CD4-positive, alpha-beta T cell treated with Interferon alpha-2 for 1 hour (primary cell): Measurements from ENCODE around the gene DYRK1A.

Experiments
- DNase-seq, 2 donors: peaks; one replicate each; pipeline ENCODE4 v3.0.0-alpha.2; 2020 to 2022

The DYRK1A gene

DNA sequence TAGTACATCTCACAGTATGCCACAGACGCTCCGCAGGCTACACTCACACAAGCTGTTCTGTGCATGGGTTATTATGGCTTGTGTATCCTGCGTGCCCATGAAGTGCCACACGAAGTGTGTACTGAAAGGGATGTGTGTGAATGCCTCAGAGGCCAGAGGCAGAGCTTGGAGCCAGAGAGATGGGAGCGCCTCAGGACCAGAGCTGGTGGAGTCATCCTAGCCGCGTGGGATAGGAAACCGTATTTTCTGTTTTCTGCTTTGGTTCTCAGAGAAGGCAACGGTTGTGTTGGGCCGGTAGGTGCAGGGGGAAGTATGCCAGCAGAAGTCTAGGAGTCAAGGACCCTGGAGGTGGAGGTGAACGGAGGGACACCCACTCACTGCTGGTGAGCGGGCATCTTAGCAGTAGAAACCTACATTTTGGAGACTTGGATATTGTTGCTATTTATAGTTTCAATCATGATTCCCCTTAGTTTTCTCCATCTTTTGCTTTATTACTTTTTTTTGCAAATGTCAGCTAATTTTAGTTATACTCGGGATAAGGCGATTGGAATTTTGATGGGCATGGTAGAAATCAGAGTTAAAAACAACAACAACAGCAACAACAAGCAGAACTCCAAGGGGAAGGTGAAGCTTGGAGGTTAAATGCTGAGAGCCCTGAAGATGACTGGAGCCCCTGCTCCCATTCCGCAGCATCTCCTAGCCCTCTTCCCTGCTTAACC, 188.2 kb downstream of the DYRK1A start:
- no peak for DNase-seq

DNA sequence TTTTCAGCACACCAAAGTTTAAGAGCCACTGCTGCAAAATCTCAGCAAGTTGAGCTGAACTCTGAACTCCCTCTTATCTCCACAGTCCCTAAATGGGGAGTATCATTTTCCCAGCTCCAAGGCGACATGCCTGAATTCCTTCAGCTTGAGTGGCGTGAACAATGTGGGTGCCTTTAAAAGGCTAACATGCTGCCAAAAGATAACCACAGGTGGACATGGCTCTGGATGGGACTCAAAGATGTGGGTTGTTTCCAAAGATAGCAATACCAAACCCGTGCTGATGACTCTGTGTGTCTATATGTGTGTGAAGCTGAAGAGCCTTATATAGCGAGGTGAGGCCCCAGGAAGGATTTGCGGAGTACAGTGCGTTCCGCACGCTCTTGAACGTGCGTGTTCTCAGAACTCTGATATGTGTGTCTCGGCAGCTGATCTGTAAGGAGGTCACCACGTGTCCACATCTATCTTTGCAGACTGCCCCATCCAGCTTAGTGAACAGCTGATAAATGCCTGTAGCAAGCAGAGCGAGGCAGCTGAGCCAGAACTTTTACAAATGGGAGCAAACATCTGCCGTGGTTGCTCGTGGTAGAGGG, 189.2 kb downstream of the DYRK1A start:
- DNase-seq, result no peak

DNA sequence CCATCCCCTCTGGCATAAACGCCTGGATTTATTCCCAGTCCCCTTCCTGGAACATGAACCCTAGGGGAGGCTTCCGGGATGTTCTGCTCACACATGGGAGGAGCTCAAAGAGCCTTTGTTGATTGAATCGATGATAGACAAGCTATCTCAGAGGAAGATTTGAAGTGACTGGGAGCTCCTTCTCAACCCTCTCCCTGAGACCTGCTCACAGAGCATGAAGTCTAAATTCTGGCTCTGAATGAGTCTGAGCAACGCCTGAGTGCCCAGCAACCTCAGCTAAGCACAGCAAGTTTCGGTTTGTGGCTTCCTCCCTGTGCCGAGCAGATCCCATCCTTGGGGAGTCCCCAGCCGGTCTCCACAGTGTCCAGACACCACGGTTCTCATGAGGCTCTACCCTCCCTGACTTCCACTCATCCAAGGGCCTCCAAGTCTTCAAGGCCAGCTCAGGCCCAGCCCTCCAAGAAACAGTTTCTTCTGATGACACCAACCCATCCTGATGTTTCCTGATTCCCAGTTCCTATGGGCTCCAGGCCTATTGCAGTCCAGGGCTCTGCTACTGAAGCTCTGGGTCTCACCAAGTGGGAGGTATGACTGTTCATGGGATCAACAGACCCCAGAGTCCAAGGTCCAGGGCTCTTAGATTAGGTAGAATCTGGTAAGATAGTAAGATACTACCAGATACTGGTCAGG, 190.8 kb downstream of the DYRK1A start:
- no peak for DNase-seq

DNA sequence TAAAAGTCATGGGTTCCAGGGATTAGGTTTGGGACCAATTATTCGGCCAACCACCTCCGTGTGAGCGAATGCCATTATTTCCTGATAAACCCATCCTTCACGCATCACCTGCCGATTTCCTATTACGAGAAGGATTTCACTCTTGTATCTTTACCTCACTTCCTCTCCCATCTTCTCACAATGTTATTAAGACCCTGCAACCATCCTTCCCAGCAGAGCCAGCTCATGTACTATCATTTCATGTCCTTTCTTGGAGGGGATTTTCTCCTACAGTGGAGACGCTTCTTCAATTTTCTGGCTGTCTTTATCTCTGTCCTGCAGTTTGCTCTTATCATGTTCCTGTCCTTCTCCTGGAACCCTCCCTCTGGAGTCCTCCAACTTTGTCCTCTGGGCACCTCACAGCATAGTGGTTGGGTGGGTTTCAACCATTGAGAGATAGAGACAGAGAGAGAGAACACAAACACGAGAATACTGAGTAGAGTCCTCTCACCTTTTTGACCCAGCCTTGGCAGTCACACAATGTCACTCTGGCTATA, 192.2 kb downstream of the DYRK1A start:
- no peak for DNase-seq

DNA sequence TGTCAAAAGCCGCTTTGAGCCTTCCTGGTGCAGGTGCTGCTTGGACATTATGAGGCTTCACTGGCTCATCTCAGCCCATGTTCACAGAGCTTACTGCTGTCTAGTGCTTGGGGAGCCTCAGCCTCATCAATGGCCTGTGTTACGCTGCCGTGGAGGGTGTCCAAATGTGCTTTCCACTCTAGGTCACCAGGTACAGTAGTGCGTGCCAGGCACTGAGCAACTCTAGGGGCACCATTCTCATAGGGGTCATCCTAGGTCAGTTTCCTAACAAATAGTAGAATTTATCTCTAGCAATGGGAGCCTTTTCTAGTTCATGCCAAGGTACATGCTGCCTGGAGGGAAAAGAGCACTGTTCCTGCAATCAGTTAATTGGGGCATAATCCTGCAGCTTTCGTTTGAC, 193.8 kb downstream of the DYRK1A start:
- no peak for DNase-seq

DNA sequence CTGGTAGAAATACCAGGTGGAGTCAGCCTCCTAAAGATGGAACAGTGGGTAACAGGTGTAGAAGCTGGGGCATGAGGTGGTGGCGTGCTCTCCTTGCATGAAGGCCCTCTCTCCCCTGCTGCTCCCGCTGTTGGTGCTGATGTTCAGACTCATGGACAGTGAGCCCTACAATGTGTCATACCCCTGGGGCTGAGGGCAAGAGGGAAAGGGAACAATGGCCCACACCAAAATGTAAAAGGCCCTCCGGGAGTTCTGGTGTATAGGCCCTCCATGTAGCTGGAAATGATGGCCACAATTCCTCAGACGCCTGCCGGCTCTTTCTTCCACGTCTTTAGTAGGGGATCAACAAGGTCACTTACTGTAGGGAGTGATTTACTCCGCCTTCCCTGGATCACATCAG, 194.9 kb downstream of the DYRK1A start:
- no peak for DNase-seq

DNA sequence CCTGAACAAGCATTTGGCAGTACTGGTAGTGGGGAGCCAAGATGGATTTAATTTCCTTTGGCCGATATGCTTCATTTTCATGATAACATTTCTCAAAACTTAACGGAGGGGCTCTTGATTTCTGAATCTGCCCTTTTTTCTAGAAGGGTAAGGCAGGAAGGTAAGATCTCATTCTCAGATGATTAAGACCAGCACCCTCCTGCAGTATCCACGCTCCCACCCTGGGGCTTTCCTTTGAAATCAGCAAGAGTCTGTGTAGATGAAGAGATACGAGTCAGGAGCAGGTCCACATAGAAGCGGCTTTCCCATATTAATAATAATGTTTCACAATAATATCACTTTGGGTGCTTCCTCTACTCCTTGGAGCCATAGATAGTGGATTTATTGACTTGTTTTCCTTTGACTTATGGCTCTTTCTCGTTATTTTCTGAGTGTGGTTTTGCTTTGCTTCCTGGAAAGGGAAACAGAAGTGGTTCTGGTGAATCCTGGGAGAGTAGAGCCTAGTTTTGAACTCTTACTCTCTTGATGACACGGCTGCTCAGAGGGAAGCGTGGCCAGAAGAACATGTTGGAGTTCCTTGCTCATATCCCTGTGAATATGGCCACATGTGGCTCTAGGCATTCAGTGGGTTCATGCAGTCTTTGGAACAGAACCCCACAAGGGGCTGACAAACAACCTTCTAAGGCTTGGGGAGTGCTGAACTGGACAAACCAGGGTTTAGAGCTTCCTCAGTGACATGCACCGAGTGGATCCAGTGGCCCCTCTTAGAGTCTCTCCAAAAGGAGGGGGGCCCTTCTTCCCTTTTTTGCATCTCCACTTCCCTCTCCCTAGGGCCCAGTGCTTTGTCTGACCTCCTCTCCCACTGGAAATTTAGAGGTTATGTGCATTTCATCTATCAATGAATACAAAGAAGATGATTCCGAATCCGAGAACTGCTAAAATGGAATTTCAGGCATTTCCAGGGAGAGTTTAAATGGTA, 195.7 kb downstream of the DYRK1A start:
- no peak for DNase-seq

DNA sequence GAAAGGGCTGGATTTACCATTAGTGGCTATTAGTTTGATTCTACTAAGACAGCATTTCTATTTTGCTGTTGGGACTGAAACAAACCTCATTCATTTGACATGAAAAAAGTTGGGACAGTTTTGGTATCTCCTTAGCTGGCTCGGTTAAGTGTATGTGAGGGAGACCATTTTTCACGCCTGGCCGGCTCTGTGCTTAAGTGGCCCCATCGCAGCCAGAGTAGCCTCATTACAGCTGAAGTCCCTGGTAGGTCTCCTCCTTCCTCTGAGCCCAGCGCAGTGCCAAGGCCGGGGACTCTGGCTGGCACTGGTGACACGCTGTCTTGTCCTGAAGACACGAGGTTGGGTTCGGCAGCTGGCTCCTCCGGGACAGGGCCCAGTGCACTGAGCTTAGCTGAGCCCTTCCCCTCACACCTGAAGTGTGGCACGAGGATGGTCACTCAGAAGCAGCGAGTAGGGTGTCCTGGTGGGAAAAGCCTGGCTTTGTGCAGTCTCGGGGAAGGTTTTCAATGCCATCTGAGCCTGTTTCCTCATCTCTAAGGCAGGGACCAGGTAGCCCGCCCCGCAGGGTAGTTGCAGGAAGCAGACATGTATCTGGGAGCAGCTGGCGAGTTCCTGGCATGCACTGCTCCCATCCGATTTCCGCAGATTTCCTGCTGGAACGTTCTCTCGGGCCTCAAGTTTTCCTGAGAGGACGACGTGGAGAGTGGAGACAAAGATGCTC, 196.5 kb downstream of the DYRK1A start:
- no peak for DNase-seq

DNA sequence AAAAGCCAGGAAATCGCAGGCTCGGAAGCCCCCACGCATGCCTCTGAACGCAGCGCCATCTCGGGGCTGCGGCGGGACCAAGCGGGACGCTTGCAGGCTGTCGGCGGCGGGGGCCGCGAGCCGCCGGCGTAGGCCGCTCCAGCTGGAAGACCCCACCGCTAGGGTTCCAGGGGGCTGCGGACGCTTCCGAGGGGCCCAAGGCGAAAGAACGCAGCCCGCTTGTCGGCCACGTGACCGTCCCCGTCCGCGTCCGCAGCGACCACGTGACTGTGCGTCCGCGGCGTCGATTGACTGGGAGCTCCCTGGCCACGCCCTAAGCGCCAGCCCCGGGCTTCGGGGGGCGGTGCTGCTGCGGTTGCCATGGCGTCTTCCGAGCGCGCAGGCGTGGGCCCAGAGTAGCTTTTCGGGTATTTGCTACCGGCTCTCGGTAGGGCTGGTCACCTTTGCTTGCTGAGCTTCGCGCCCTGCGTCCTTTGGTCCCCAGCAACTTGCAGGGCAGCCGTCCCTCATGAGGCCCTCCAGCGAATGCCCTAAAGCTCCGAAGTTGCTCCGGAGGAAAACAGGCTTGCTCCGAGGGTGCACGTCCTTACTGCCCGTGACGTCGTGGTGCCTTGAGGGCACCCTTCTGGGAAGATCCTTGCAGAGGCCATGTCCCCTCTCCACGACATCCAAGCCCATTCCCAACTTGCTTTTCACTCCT, 197.2 kb downstream of the DYRK1A start:
- DNase-seq, result peak; percentile 91 to 92

DNA sequence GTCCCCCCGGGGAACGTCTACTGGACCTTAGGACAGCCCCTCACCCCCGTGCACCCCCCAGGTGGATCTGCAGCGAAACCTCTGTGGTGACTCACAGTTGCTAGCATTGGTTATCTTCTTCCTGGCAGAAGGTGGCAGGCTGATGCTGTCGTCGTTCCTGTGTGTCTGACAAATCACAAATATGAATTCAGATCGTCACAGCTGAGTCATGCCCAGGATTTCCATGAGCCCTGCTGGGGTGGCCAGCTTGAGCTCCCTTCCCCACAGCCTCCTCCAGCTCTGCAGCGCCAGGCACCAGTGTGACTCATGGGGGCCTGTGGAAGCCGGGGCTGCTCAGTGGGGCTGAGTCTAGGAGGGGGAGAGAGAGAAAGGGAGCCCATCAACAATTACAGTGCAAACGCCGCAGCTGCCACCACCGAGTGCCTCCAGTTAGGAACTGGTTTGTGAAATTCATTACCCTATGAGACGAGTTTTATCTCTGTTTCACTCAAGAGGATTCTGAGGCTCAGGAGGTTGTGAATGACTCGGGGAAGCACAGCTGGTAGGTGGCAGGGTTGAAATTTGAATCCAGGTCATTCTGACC, 197.9 kb downstream of the DYRK1A start:
- peak; percentile 89 for DNase-seq

DNA sequence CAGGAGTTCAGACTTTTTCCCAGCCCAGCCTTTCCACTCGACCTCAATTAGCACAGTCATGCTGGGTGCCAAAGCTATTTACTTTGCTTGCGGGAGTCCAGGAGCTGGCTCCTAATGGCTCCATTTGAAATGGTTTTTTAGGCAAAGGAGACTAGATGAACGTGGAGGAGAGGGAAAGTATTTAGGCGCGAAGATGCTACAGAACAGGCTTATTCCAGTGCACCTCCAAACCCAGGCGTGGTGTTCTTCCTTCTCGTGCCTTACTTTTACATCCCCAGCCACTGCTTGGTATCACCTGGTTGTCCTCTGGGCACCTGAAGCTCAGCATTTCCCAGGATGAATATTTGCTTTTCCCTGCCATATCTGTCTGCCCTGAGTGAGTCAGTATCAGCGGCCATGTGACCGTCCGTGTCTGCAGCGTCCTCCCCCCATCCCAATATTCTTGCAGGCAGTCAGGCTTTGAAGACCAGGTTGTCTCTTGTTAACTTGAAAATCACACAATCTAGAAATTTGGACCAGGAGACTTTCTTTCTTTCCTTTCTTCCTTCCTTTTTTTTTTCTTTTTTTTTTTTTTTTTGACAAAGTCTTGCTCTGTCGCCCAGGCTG, 198.5 kb downstream of the DYRK1A start:
- no peak for DNase-seq

DNA sequence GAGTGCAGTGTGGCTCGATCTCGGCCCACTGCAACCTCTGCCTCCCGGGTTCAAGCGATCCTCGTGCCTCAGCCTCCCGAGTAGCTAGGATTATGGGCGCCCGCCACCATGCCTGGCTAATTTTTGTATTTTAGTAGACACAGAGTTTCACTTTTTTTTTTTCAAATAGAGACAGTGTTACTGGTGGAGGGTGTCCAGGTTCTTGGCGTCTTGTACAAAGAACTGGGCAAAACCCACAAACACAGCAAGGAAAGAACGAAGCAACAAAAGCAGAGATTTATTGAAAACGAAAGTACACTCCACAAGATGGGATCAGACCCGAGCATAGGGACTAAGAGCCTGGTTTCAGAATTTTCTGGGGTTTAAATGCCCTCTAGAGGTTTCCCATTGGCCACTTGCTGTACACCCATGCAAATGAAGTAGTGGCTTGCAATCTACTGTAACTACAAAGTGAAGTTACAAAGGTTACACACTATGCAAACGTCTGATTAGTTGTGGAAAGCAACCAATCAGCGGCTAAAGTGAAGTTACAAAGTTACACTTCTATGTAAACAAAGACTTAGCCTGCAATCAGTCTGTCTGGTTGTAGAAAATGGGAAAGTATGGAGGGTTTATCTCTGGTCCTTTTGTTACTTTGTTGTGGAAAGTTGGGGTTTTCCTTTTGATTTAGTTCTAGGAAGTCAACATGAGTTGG, 199.1 kb downstream of the DYRK1A start:
- DNase-seq, result no peak

DNA sequence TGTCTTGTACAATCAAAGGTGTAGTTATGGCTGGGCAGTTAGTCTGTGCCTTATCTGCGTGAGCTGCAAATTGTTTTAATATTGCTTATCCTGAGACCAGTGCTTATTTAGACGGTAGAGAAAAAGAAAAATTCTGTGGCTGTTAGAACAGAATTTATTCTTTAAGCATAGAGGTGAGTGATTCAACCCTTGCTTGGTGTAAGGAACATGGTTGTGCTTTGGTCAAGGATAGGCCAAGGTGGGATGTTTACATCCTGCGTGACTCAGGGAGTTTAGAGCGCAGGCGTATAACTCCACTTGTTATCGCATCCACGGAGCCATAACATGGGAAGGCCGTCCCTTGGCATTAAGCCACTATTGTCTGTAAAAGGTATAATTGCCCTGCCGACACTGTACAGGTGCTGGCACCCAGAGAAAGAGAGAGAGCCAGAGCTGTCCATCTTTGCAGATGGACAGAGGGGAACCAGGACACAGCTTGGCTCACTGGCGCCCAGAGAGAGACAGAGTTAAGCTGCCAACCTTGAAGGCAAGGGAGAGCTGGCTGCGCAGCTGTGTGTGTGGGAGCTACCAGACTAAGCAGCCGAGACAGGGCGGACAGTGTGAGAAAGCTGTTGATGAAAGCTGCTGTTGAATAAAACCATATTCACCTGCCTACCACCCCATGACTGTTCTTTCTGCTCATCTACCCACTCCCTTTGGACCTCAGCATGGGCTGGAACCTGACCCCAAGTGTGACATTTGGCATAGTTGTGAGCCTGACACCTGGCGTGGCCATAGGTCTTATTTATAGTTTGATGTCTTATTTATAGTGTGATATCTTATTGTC, 200.4 kb downstream of the DYRK1A start:
- DNase-seq, result no peak

DNA sequence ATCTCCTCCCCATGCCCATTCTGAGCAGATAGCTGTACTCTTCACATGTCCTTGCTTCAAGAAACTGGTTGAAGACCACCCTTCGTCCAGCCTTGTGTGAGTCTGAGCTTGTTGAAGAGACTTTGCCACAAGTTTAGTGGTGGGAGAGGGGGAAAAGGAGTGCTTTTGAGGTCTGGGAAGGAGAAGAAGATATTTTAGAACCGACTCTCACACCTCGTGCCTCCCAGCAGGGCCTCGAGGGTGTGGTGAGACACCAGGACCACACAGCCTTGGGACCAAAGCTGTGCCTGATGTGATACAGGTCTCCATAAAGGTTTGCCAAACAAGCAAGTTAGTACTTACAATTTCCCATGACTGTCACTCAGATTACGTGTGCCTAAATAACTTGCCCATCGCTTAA, 201.8 kb downstream of the DYRK1A start:
- DNase-seq, result no peak

DNA sequence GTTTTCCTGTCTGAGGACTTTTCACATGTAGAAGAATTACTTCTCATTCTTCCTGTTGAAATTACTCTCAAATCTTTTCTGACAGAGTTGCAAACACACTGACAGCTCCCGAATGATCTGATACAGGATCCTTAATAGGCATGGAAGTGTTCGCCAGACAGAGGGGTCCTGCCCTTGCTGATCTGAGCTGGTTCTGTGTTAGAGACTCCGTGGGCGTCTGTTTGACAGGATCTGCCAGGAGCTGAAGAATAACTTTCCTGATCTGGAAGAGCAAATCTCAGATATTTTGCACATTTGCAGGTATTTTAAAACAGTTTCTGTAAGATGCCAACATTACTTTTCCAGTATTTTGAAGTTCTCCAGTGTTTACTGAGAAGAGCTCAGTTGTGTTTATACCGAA, 202.3 kb downstream of the DYRK1A start:
- DNase-seq, result no peak

DNA sequence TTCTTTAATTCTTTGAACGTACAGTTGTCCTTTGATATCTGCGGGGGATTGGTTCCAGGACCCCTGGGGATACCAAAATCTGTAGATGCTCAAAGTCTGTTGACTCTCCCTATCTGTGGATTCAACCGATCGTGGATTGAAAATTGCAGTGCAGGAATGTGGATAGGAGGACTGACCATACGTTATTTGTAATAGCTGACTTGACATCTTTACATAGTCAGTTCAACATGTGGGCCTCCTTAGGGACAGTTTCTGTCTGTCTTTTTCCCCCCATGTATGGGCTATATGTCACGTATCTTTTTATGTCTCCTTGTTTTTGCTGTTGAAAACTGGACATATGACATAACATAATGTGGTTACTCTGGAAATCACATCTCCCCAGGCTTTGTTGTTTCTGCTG, 204.9 kb downstream of the DYRK1A start:
- no peak for DNase-seq

DNA sequence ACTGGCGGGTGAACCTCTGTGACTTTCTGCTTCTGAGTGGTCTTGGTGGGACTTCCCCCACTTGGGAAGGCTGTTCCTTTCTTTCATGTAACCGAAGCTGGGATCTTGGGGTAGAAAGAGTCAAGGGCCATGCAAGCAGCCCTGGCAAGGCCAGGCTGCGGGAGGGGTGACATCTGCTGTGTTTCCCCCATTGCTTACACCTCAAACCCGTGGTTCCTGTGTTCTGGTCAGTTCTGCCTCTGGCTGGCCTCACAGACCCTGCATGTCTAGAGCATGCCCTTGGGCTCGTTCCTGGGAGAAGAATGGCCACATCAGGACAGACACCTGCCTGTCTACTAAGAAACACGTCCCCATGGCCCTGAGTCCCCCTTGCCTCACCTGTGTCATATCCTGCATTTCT, 207.7 kb downstream of the DYRK1A start:
- no peak for DNase-seq

DNA sequence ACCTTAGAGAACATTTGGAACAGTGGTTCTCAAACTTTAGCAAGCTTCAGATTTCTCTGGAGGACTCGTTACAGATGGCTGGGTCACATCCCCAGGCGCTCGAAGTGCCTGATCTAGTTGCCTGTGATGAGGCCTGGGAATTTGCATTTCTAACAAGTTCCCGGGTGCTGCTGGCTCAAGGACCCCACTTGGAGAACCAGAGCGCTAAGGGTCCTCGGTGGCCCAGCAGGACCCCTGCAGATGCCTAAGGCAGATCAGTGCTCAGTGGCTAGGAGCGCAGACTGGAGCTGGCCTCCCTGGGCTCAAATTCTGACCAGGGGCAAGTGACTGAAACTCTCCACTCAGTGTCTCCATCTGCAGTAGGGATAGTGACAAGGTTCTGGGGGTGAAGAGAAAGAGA, 208.2 kb downstream of the DYRK1A start:
- DNase-seq, result no peak

DNA sequence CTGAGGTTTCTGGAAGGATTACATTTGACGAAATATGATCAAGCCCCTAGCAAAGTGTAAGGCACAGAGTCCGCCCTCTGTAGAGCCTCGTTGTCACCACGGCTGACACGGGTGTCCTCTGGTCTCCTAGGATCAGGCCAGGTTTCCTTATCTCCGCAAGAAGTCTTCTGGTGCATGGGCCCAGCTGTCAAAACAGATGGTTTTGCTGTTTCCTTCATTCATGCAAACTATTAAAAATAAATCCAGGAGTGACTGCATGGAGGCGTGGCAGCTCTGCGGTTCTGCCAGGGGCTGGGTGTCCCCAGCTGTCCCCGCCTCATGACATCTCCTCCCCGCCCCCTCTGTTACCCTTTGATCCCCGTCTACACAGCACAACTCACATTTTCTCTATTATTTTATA, 209.0 kb downstream of the DYRK1A start:
- no peak for DNase-seq
